ENCODE results near the gene CREB3. TPM values are rescaled to one million over a fixed set of nuclear protein-coding genes. Genes with fewer than 3 reads are reported as not detected.

Gene CREB3
- polyA plus RNA-seq, 2 of the 4 experiments (the other 2 are of a cell fraction), result 33.3 to 51.3 TPM

- TF ChIP-seq REST (IDR thresholded peaks at IDR 0.05), result no peak
- peak; percentile 33 to 94; a peak in 4 of 5 replicates for TF ChIP-seq JUN (IDR thresholded peaks at IDR 0.05)
- TF ChIP-seq EHF (CRISPR knock-in tag; IDR thresholded peaks at IDR 0.05), result no peak
- no peak for TF ChIP-seq FOSB (CRISPR knock-in tag; IDR thresholded peaks at IDR 0.05)
- TF ChIP-seq KDM5A (IDR thresholded peaks at IDR 0.05), result no peak
- peak; percentile 91 for TF ChIP-seq MAX (IDR thresholded peaks at IDR 0.05)
- TF ChIP-seq TP53 (CRISPR knock-in tag; IDR thresholded peaks at IDR 0.05), result 0 out of 2 replicates have a peak, but pooled peaks have one; percentile 17
- no peak for TF ChIP-seq MYC (IDR thresholded peaks at IDR 0.05; ENCODE audit: borderline replicate concordance, low read length)
- no peak for TF ChIP-seq ZNF302 (CRISPR knock-in tag; IDR thresholded peaks at IDR 0.05)
Measured at GRCh38 chr9:35689542-35690293, 42.7 kb upstream of the CREB3 start, which contains the start of gene TPM2 (continued).

GRCh38 chr9:35690294-35690613 is 42.2 kb upstream of the CREB3 start:
- FAIRE-seq (no peak), DNase-seq (ENCODE audit: low read depth in 1 of 2, low spot score in 1 of 2) (peak in 1 of 2 experiments; percentile 51)

GRCh38 chr9:35690614-35691333 is 41.7 kb upstream of the CREB3 start:
- peak overlapping the region; percentile 79 for H3K4me2 ChIP-seq
- peak; percentile 60 to 71 for ATAC-seq
- H3K4me3 ChIP-seq, result peak overlapping the region; percentile 87
- CTCF ChIA-PET, result interaction anchor here (1.3 to 32.5 kb wide), 5 partner anchors 8 to 87 kb away, joined by 3 to 758 read pairs (median 62); partner anchors contain the start of genes ARHGEF39, CA9, CCDC107 and CREB3
- peak overlapping the region; percentile 93 to 99 for H3K27ac ChIP-seq
- POLR2A ChIA-PET, result interaction anchor here (0.6 to 4.3 kb wide), 14 partner anchors 10 to 584 kb away, joined by 3 to 24 read pairs (median 7); partner anchors contain the start of genes ARHGEF39, CA9, CCDC107 and CREB3
- 5% methylated on average over 21 of the region's 61 CpGs for WGBS (ENCODE audit: missing lambda C conversion rate)
- H3K4me1 ChIP-seq, result peaks cover 38% of the 10 kb centered on the region
- DNase-seq (ENCODE audit: low read depth in 1 of 2, low spot score in 1 of 2), result peak; percentile 68 to 71
- no peak for FAIRE-seq
- no peaks in the 10 kb centered on the region for H3K9me3 ChIP-seq
- TF ChIP-seq EHMT2 (IDR thresholded peaks at IDR 0.05; ENCODE audit: low read depth) (no peak), CBX2 (IDR thresholded peaks at IDR 0.05; ENCODE audit: borderline replicate concordance, low read depth) (no peak), ZC3H11A (IDR thresholded peaks at IDR 0.05) (no peak), CBX8 (IDR thresholded peaks at IDR 0.05) (no peak), BCL3 (IDR thresholded peaks at IDR 0.05) (no peak), SREBF2 (IDR thresholded peaks at IDR 0.05) (no peak), CHD2 (IDR thresholded peaks at IDR 0.05; ENCODE audit: low read length, partially characterized antibody) (no peak), EP300 (IDR thresholded peaks at IDR 0.05) (no peak), JUN (IDR thresholded peaks at IDR 0.05) (peak in 1 of 2 experiments; percentile 30; a peak in 1 of 5 replicates), RCOR1 (IDR thresholded peaks at IDR 0.05; ENCODE audit: low read depth, low read length) (no peak), FOXS1 (CRISPR knock-in tag; IDR thresholded peaks at IDR 0.05) (no peak), MYC (IDR thresholded peaks at IDR 0.05; ENCODE audit: borderline replicate concordance, low read length) (no peak), RAD21 (conservative IDR thresholded peaks at IDR 0.05 in 1 of 2, IDR thresholded peaks at IDR 0.05 in 1 of 2) (no peak), PBX3 (IDR thresholded peaks at IDR 0.05) (peak; percentile 36; the same call in 1 of the 2 replicates), ZSCAN20 (CRISPR knock-in tag; IDR thresholded peaks at IDR 0.05) (no peak), POLR2A (IDR thresholded peaks at IDR 0.05; ENCODE audit: low read length) (0 out of 2 replicates have a peak, but pooled peaks have one; percentile 30), BHLHE40 (IDR thresholded peaks at IDR 0.05; ENCODE audit: low read depth, low read length) (no peak), HES2 (IDR thresholded peaks at IDR 0.05) (no peak), RARB (CRISPR knock-in tag; IDR thresholded peaks at IDR 0.05) (no peak), ZNF302 (CRISPR knock-in tag; IDR thresholded peaks at IDR 0.05) (no peak), MAZ (IDR thresholded peaks at IDR 0.05; ENCODE audit: borderline replicate concordance, low read depth, low read length) (no peak)

More at GRCh38 chr9:35690294-35690613, 42.2 kb upstream of the CREB3 start:
- Histone ChIP-seq H3K4me2 (peak overlapping the region; percentile 79), H3K27ac (peak overlapping the region; percentile 93 to 99), H3K4me3 (peak overlapping the region; percentile 87), H3K4me1 (peaks cover 39% of the 10 kb centered on the region), H3K9me3 (no peaks in the 10 kb centered on the region)
- TF ChIP-seq EP300 (IDR thresholded peaks at IDR 0.05) (no peak), JUNB (IDR thresholded peaks at IDR 0.05) (no peak), SREBF2 (IDR thresholded peaks at IDR 0.05) (no peak)
- POLR2A ChIA-PET, result interaction anchor here (0.8 to 4.3 kb wide), 13 partner anchors 10 to 122 kb away, joined by 3 to 24 read pairs (median 9); partner anchors contain the start of genes ARHGEF39, CA9, CCDC107 and CREB3
- CTCF ChIA-PET, result interaction anchor here (1.4 to 32.5 kb wide), 4 partner anchors 9 to 43 kb away, joined by 3 to 758 read pairs (median 280); partner anchors contain the start of genes ARHGEF39, CA9, CCDC107 and CREB3
- 0% methylated on average over 11 of the region's 21 CpGs for WGBS (ENCODE audit: missing lambda C conversion rate)
- no peak for ATAC-seq

Data from A549 (cell line).